SK-N-SH treated with all-trans-retinoic acid at 6 μM for 48 hours (cell line): Measurements from ENCODE around the gene HECTD1.

Source experiments
- ARNTL ChIP-seq: fragments of 450-650 bp; formaldehyde crosslinking; IDR thresholded peaks from 2 replicates; pipeline ENCODE4 v1.5.0; 2020; ENCODE audit warnings: low read depth, mild to moderate bottlenecking, moderate library complexity, borderline replicate concordance
- CSDC2 ChIP-seq: fragments of 250-450 bp; sonication (Bioruptor Pico); IDR thresholded peaks from 2 replicates; pipeline ENCODE4 v1.5.0; 2020; ENCODE audit warnings: mild to moderate bottlenecking, moderate library complexity
- ESRRG ChIP-seq: fragments of 250-450 bp; sonication (Bioruptor Pico); IDR thresholded peaks from 2 replicates; pipeline ENCODE4 v1.6.1; 2021; ENCODE audit warnings: mild to moderate bottlenecking
- GLIS3 ChIP-seq: fragments of 250-450 bp; sonication (Bioruptor Pico); IDR thresholded peaks from 2 replicates; pipeline ENCODE4 v1.5.0; 2020; ENCODE audit warnings: mild to moderate bottlenecking, moderate library complexity
- ISL1 ChIP-seq: fragments of 250-450 bp; sonication (Bioruptor Pico); IDR thresholded peaks from 2 replicates; pipeline ENCODE4 v2.1.2; 2022; ENCODE audit warnings: mild to moderate bottlenecking, moderate library complexity
- OSR1 ChIP-seq: fragments of 250-450 bp; sonication (Bioruptor Pico); IDR thresholded peaks from 2 replicates; pipeline ENCODE4 v1.8.0; 2022; ENCODE audit warnings: moderate library complexity, mild to moderate bottlenecking, inconsistent platforms
- PATZ1 ChIP-seq: fragments of 250-450 bp; sonication (Bioruptor Pico); IDR thresholded peaks from 2 replicates; pipeline ENCODE4 v1.8.0; 2020; ENCODE audit warnings: mild to moderate bottlenecking, moderate library complexity, borderline replicate concordance
- POU6F1 ChIP-seq: fragments of 250-450 bp; sonication (Bioruptor Pico); IDR thresholded peaks from 2 replicates; pipeline ENCODE4 v1.8.0; 2021; ENCODE audit warnings: low read depth, mild to moderate bottlenecking, moderate library complexity, borderline replicate concordance
- SNAI2 ChIP-seq: fragments of 250-450 bp; sonication (Bioruptor Pico); IDR thresholded peaks from 2 replicates; pipeline ENCODE4 v1.5.0; 2020; ENCODE audit warnings: mild to moderate bottlenecking, moderate library complexity
- ZFP3 ChIP-seq: fragments of 250-450 bp; sonication (Bioruptor Pico); IDR thresholded peaks from 2 replicates; pipeline ENCODE4 v1.5.0; 2020; ENCODE audit warnings: mild to moderate bottlenecking, moderate library complexity
- ZFP30 ChIP-seq: fragments of 450-650 bp; formaldehyde crosslinking; IDR thresholded peaks from 2 replicates; pipeline ENCODE4 v1.5.0; 2022; ENCODE audit warnings: mild to moderate bottlenecking, moderate library complexity
- ZNF565 ChIP-seq: fragments of 450-650 bp; formaldehyde crosslinking; conservative IDR thresholded peaks from 2 replicates; pipeline ENCODE4 v1.5.0; 2020; ENCODE audit warnings: low read depth, mild to moderate bottlenecking, moderate library complexity
- ZNF70 ChIP-seq: fragments of 450-650 bp; formaldehyde crosslinking; IDR thresholded peaks from 2 replicates; pipeline ENCODE4 v1.5.0; 2020; ENCODE audit warnings: mild to moderate bottlenecking, moderate library complexity

GRCh38 chr14:31126680-31127079, 80.9 kb downstream of the HECTD1 start:
- no peak for TF ChIP-seq CSDC2 (CRISPR knock-in tag)
- no peak for TF ChIP-seq ZFP30 (CRISPR knock-in tag)
- no peak for TF ChIP-seq PATZ1 (CRISPR knock-in tag)
- TF ChIP-seq ARNTL (CRISPR knock-in tag): no peak
- TF ChIP-seq POU6F1: no peak
- no peak for TF ChIP-seq ZNF565 (CRISPR knock-in tag)
- no peak for TF ChIP-seq ZFP3
- TF ChIP-seq ESRRG (CRISPR knock-in tag): no peak
- no peak for TF ChIP-seq ZNF70
- no peak for TF ChIP-seq GLIS3
- TF ChIP-seq OSR1 (CRISPR knock-in tag): no peak
- TF ChIP-seq SNAI2: no peak
- TF ChIP-seq ISL1 (CRISPR knock-in tag): no peak
